ENCODE results near the gene NSD2. TPM values are rescaled to one million over a fixed set of nuclear protein-coding genes. Genes with fewer than 3 reads are reported as not detected.

NSD2 gene
- total RNA-seq, 1 donor from 2014 or later = 66.4 TPM

- no peaks in the 10 kb centered on the region for H3K9me3 Mint-ChIP-seq (ENCODE audit: unreplicated experiment)
- H3K4me3 Mint-ChIP-seq (ENCODE audit: unreplicated experiment) = no peak overlapping the region
- TF ChIP-seq CTCF (IDR thresholded peaks at IDR 0.05) = no peak
- no peaks in the 10 kb centered on the region for H3K36me3 Mint-ChIP-seq (ENCODE audit: unreplicated experiment)
- no peaks in the 10 kb centered on the region for H3K27me3 Mint-ChIP-seq (ENCODE audit: unreplicated experiment)
- no peak overlapping the region for H3K27ac Mint-ChIP-seq (ENCODE audit: unreplicated experiment)
- no peak for DNase-seq (ENCODE audit: extremely low spot score, unreplicated experiment)
- peaks cover 9% of the 10 kb centered on the region for H3K4me1 Mint-ChIP-seq (ENCODE audit: unreplicated experiment)
Observed at GRCh38 chr4:1859389-1859753, 11.8 kb upstream of the NSD2 start.

- Mint-ChIP-seq H3K36me3 (ENCODE audit: unreplicated experiment) (no peaks in the 10 kb centered on the region), H3K27me3 (ENCODE audit: unreplicated experiment) (no peaks in the 10 kb centered on the region), H3K27ac (ENCODE audit: unreplicated experiment) (no peak overlapping the region), H3K9me3 (ENCODE audit: unreplicated experiment) (no peaks in the 10 kb centered on the region), H3K4me1 (ENCODE audit: unreplicated experiment) (no peaks in the 10 kb centered on the region), H3K4me3 (ENCODE audit: unreplicated experiment) (no peak overlapping the region)
- TF ChIP-seq CTCF (IDR thresholded peaks at IDR 0.05) = no peak
- no peak for DNase-seq (ENCODE audit: extremely low spot score, unreplicated experiment)
Observed at GRCh38 chr4:1862055-1862911, 8.9 kb upstream of the NSD2 start.

- H3K27ac Mint-ChIP-seq (ENCODE audit: unreplicated experiment) = no peak overlapping the region
Observed at GRCh38 chr4:1862961-1863296, 8.3 kb upstream of the NSD2 start.

GRCh38 chr4:1863297-1864033 lies 7.7 kb upstream of the NSD2 start:
- no peak overlapping the region for H3K27ac Mint-ChIP-seq (ENCODE audit: unreplicated experiment)
- no peak overlapping the region for H3K4me3 Mint-ChIP-seq (ENCODE audit: unreplicated experiment)
- no peaks in the 10 kb centered on the region for H3K27me3 Mint-ChIP-seq (ENCODE audit: unreplicated experiment)
- DNase-seq (ENCODE audit: extremely low spot score, unreplicated experiment) = no peak
- H3K9me3 Mint-ChIP-seq (ENCODE audit: unreplicated experiment) = no peaks in the 10 kb centered on the region
- TF ChIP-seq CTCF (IDR thresholded peaks at IDR 0.05) = no peak
- H3K4me1 Mint-ChIP-seq (ENCODE audit: unreplicated experiment) = no peaks in the 10 kb centered on the region
- H3K36me3 Mint-ChIP-seq (ENCODE audit: unreplicated experiment) = no peaks in the 10 kb centered on the region

More at GRCh38 chr4:1862961-1863296, 8.3 kb upstream of the NSD2 start:
- no peak overlapping the region for H3K4me3 Mint-ChIP-seq (ENCODE audit: unreplicated experiment)
- no peak for DNase-seq (ENCODE audit: extremely low spot score, unreplicated experiment)
- H3K27me3 Mint-ChIP-seq (ENCODE audit: unreplicated experiment) = no peaks in the 10 kb centered on the region
- H3K36me3 Mint-ChIP-seq (ENCODE audit: unreplicated experiment) = no peaks in the 10 kb centered on the region
- no peaks in the 10 kb centered on the region for H3K9me3 Mint-ChIP-seq (ENCODE audit: unreplicated experiment)
- no peaks in the 10 kb centered on the region for H3K4me1 Mint-ChIP-seq (ENCODE audit: unreplicated experiment)
- TF ChIP-seq CTCF (IDR thresholded peaks at IDR 0.05) = no peak
